ENCODE measurements around the gene GALNT16. TPM values are rescaled to one million over a fixed set of nuclear protein-coding genes. Genes with fewer than 3 reads are reported as not detected.

Gene GALNT16
- total and polyA plus RNA-seq, 2 of the 8 experiments (the other 6 are each of a cell fraction or from before 2014, with no cell fraction given), result 5.4 to 6.3 TPM

DNA sequence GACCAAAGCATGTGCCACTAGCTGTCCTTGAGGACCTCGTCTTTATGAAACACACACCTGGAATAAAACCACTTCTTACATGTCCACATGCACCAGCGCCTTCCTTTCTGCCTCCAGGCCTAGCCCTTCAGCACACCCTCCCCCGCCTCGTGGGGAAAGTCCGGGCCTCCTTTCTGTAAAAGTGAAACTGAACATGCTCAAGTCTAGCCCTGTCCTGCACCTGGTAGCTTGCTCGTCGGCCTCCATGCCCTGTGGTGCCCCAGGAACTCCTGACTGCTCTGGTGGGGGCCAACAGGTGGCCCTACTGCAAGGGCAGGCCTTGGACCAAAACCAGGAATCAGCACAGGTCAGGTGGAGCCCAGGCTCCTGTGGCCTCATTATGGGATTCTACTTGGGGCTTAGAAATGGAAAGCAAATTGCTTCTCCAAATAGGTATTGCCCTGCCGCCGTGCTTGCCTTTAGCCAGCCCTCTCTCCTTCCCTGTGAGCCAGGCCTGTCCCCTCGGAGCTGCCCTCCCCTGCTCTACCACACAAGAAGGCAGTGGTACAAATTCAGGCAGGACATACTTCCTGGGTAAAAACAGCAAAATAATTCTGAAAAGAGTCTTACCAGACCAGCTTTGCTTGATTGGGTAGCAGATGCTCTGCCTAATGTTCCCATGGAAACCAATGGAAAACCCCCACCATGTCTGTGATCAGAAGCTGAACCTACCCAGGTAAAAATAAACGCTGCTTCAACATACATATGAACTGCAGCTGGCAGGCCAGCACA, 94.6 kb downstream of the GALNT16 start:
- Histone ChIP-seq H2BK12ac (ENCODE audit: low read depth, low read length) (no peak overlapping the region), H3K18ac (ENCODE audit: extremely low read depth, low read length) (no peak overlapping the region), H2BK20ac (ENCODE audit: low read length) (no peak overlapping the region), H3K9ac (replicated peaks in 1 of 4; ENCODE audit: extremely low read depth in 1 of 4, low read depth in 3 of 4, low read length in 3 of 4) (peak overlapping the region in 1 of 4 experiments; percentile 28; a peak in 1 of 7 replicates), H3K4ac (replicated peaks; ENCODE audit: insufficient read length, low read depth, low read length) (no peak overlapping the region), H3K56ac (replicated peaks; ENCODE audit: insufficient read length, low read depth, low read length) (no peak overlapping the region), H3K14ac (ENCODE audit: insufficient read length) (no peak overlapping the region), H2BK5ac (ENCODE audit: low read depth, low read length) (no peak overlapping the region), H2AK5ac (ENCODE audit: low read depth, low read length) (no peak overlapping the region), H2BK15ac (ENCODE audit: low read length) (no peak overlapping the region), H3K9me3 (ENCODE audit: insufficient read depth in 2 of 2, low read depth in 1 of 2, low read length in 1 of 2) (no peaks in the 10 kb centered on the region), H3K4me2 (ENCODE audit: insufficient read depth in 1 of 2, low read depth in 2 of 2, low read length in 2 of 2) (no peak overlapping the region), H4K91ac (replicated peaks; ENCODE audit: insufficient read length, low read length) (no peak overlapping the region), H4K20me1 (replicated peaks in 1 of 2; ENCODE audit: control insufficient read depth in 1 of 2, insufficient read depth in 2 of 2, low read length in 2 of 2) (peaks cover 0 to 1% of the 10 kb centered on the region in 2 experiments), H3K23me2 (ENCODE audit: low read depth, low read length) (no peaks in the 10 kb centered on the region), H4K5ac (ENCODE audit: insufficient read length, low read depth, low read length) (no peak overlapping the region), H3K23ac (ENCODE audit: insufficient read length) (no peak overlapping the region), H3K27me3 (replicated peaks in 1 of 4; ENCODE audit: control insufficient read depth in 3 of 4, extremely low read depth in 1 of 4, insufficient read depth in 3 of 4, low read length in 3 of 4) (no peaks in the 10 kb centered on the region), H3K4me3 (ENCODE audit: extremely low read depth in 1 of 4, insufficient read depth in 2 of 4, low read depth in 3 of 4, low read length in 4 of 4) (no peak overlapping the region), H4K8ac (ENCODE audit: extremely low read depth, insufficient read depth, low read length) (no peak overlapping the region; the same call in 1 of the 2 replicates), H2BK120ac (replicated peaks; ENCODE audit: low read depth, low read length) (no peak overlapping the region), H3K36me3 (ENCODE audit: control insufficient read depth in 2 of 4, insufficient read depth in 4 of 4, low read length in 3 of 4) (no peaks in the 10 kb centered on the region), H3K79me2 (ENCODE audit: control insufficient read depth in 1 of 2, insufficient read depth in 2 of 2, low read length in 2 of 2) (no peaks in the 10 kb centered on the region), H3K79me1 (ENCODE audit: low read depth, low read length) (no peaks in the 10 kb centered on the region; the same call in 1 of the 2 replicates), H3K27ac (ENCODE audit: low read depth, low read length) (no peak overlapping the region), H2AFZ (ENCODE audit: low read length) (no peak overlapping the region), H3K4me1 (replicated peaks in 1 of 4; ENCODE audit: control insufficient read depth in 3 of 4, insufficient read depth in 4 of 4, low read length in 3 of 4) (peaks cover 0 to 5% (median 2%) of the 10 kb centered on the region in 4 experiments; a peak in 4 of 7 replicates)
- ChIA-PET POLR2A (ENCODE audit: partially characterized antibody) (interaction anchor here (0.8 to 1.2 kb wide), 3 partner anchors 17 to 43 kb away, joined by 3 read pairs; partner anchors contain the start of gene ERH), CTCF (ENCODE audit: partially characterized antibody) (interaction anchor here (0.6 to 9.8 kb wide), 7 partner anchors 8 to 637 kb away, joined by 3 to 78 read pairs (median 3); no protein-coding TSS in a partner anchor)
- no peak for FAIRE-seq
- DNase-seq (ENCODE audit: low read depth in 1 of 2, low spot score in 2 of 2), result no peak
- 81% methylated on average over 11 of the region's 11 CpGs; no CpG with 5 or more reads in 1 of the 2 experiments for WGBS, 2 experiments (ENCODE audit: extremely low coverage in 1 of 2, insufficient coverage in 1 of 2, insufficient read length in 1 of 2, insufficient replicate concordance in 2 of 2, low coverage in 1 of 2, low lambda C conversion rate in 2 of 2, missing lambda C conversion rate in 1 of 2)
- TF ChIP-seq FOSL1 (IDR thresholded peaks at IDR 0.05; ENCODE audit: insufficient read depth, low read depth, low read length) (no peak), RXRA (IDR thresholded peaks at IDR 0.05; ENCODE audit: insufficient read depth, low read depth, low read length) (no peak), SIRT6 (IDR thresholded peaks at IDR 0.05; ENCODE audit: low read length) (no peak), SP4 (IDR thresholded peaks at IDR 0.05; ENCODE audit: low read length) (no peak), RNF2 (IDR thresholded peaks at IDR 0.05; ENCODE audit: borderline replicate concordance, low read depth, low read length, missing control alignments, poor library complexity, severe bottlenecking) (no peak), GABPA (IDR thresholded peaks at IDR 0.05; ENCODE audit: borderline replicate concordance, insufficient read depth, low read length) (no peak), JUND (IDR thresholded peaks at IDR 0.05; ENCODE audit: low read length) (no peak), RBBP5 (IDR thresholded peaks at IDR 0.05; ENCODE audit: borderline replicate concordance, low read depth, low read length) (no peak), TAF7 (optimal IDR thresholded peaks at IDR 0.05; ENCODE audit: borderline replicate concordance, low read depth, low read length) (no peak), HDAC6 (IDR thresholded peaks at IDR 0.05; ENCODE audit: low read depth, low read length) (no peak)
- TF ChIP-seq, protein P1, sequence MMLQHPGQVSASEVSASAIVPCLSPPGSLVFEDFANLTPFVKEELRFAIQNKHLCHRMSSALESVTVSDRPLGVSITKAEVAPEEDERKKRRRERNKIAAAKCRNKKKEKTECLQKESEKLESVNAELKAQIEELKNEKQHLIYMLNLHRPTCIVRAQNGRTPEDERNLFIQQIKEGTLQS (IDR thresholded peaks at IDR 0.05; ENCODE audit: insufficient read depth, low read depth, low read length), result no peak

Measured in H1 (cell line).